ENCODE measurements around the gene NAT9.

GRCh38 chr17:74796211-74796610 lies 20.1 kb upstream of the NAT9 start:
- no peak for TF ChIP-seq POLR2AphosphoS5 (IDR thresholded peaks at IDR 0.05; ENCODE audit: low read depth, low read length)
- TF ChIP-seq POLR2A (IDR thresholded peaks at IDR 0.05; ENCODE audit: low read depth, low read length): no peak
